Stimulated activated effector memory CD8-positive, alpha-beta T cell treated with anti-CD3 and anti-CD28 coated beads, Interleukin-12 subunit alpha, Interleukin-12 subunit beta, amount 100 ng/mL, for 72 hours (primary cell): ENCODE data around the gene PNPLA1.

Source experiments
- ATAC-seq: fragments of 150-1000 bp; cut with Tn5 transposase; 2 replicates; pipeline ENCODE4 v1.10.0; 2021
- DNase-seq, 2 donors: peaks; one replicate each; pipeline ENCODE4 v3.0.0; 2021 to 2022; ENCODE audit warnings: low spot score in 2 of 2
- H3K27ac Mint-ChIP-seq: one replicate; pipeline ENCODE4 v1.8.0; 2022; ENCODE audit warnings: mild to moderate bottlenecking, mixed read lengths
- H3K36me3 Mint-ChIP-seq: one replicate; pipeline ENCODE4 v1.8.0; 2022; ENCODE audit warnings: mild to moderate bottlenecking, mixed read lengths
- H3K4me1 Mint-ChIP-seq: one replicate; pipeline ENCODE4 v1.8.0; 2022; ENCODE audit warnings: mixed read lengths
- H3K4me3 Mint-ChIP-seq: one replicate; pipeline ENCODE4 v1.8.0; 2022; ENCODE audit warnings: mild to moderate bottlenecking, mixed read lengths
- H3K9me3 Mint-ChIP-seq: one replicate; pipeline ENCODE4 v1.8.0; 2022; ENCODE audit warnings: mixed read lengths

PNPLA1 gene

DNA sequence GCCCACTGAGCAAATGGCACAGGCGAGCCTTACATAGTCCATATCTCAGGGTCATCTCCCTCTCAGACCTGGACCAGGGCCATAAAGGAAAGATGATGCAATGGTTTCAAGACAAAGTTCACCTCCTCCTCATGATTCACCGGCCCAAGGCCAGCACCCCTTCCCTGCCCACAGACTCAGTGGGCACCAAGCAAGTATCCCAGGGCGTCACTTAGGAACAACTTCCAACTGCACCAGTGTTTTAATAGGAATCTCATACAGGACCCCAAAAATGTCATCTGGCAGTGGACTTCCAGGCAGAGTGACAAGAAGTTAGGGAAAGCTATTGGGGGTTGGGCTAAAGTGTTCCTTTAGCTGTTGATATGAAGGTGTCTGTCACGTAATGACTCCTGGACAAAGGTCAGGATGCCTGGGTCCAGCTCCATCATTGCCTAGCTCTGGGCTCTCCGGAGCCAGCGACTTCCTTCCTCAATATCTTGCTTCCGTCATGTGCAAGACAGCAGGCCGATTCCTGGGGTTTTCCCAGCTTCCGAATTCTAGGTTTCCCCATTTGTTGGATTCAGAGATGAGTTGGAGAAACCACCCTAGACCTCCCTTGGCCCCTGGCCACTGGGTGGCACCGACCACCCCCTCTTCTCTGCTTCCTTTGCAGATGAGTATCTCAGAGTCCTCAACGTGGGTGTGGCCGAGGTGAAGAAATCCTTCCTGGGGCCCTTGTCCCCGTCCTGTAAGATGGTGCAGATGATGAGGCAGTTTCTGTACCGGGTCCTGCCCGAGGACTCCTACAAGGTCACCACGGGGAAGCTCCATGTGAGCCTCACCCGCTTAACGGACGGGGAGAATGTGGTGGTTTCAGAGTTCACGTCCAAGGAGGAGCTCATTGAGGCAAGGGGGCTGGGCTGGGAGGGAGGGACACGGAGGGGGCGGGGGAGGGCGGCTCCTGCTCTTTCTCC is 21.1 kb downstream of the PNPLA1 start:
- Mint-ChIP-seq H3K36me3 (no peaks in the 10 kb centered on the region), H3K9me3 (no peaks in the 10 kb centered on the region), H3K4me1 (peaks cover 21% of the 10 kb centered on the region), H3K27ac (no peak overlapping the region), H3K4me3 (no peak overlapping the region)
- no peak for DNase-seq
- ATAC-seq: no peak

GRCh38 chr6:36292170-36292569 is 22.3 kb downstream of the PNPLA1 start:
- no peak overlapping the region for H3K27ac Mint-ChIP-seq
- no peak overlapping the region for H3K4me3 Mint-ChIP-seq
- DNase-seq (no peak), ATAC-seq (no peak)
- H3K9me3 Mint-ChIP-seq: no peaks in the 10 kb centered on the region
- H3K4me1 Mint-ChIP-seq: peaks cover 21% of the 10 kb centered on the region
- H3K36me3 Mint-ChIP-seq: no peaks in the 10 kb centered on the region

DNA sequence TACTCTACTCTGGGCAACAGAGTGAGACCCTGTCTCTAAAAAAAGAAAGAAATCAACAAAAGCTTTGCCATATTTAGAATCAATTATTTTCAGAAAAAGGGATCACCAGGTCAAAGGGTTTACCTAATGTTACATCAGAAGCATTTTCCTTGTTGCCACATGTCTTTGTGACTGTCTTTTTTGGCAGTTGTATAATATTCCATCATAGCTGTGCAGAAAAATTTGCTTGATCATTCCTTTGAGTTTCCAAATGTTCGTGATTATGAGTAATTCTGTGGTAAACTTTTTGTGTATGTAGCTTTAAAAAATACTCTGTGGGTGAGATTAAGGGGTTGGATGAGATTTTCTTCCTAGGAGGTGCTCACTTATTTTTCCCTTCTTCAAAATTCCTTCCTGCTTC is 26.4 kb downstream of the PNPLA1 start:
- H3K27ac Mint-ChIP-seq: no peak overlapping the region
- H3K9me3 Mint-ChIP-seq: no peaks in the 10 kb centered on the region
- no peak overlapping the region for H3K4me3 Mint-ChIP-seq
- ATAC-seq (no peak), DNase-seq (no peak)
- H3K4me1 Mint-ChIP-seq: peaks cover 5% of the 10 kb centered on the region
- peaks cover 5% of the 10 kb centered on the region for H3K36me3 Mint-ChIP-seq

GRCh38 chr6:36297051-36297450 is 27.2 kb downstream of the PNPLA1 start:
- Mint-ChIP-seq H3K27ac (no peak overlapping the region), H3K36me3 (peaks cover 5% of the 10 kb centered on the region), H3K4me3 (no peak overlapping the region), H3K4me1 (peaks cover under 1% of the 10 kb centered on the region), H3K9me3 (no peaks in the 10 kb centered on the region)
- DNase-seq (no peak), ATAC-seq (no peak)

DNA sequence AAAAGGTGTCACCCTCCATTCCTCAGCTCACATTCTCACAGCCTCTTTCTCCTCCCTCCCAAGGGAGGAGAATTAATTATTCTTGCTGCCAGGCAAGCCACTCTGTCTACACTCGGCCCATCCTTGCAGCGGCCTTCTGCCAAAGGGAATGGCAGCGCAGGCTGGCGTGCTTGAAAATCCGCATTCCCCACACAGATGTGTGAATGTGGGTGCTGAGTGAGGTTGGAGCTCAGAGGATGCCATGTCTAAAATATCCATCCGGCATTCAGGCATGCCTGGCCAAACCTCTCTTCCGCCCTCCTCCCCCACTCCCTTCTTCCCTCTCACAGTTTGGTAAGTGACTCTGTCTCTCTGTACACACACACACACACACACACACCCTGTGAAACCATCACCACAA is 27.7 kb downstream of the PNPLA1 start:
- H3K27ac Mint-ChIP-seq: no peak overlapping the region
- peaks cover 5% of the 10 kb centered on the region for H3K36me3 Mint-ChIP-seq
- H3K9me3 Mint-ChIP-seq: no peaks in the 10 kb centered on the region
- DNase-seq: no peak
- no peak overlapping the region for H3K4me3 Mint-ChIP-seq
- peaks cover 5% of the 10 kb centered on the region for H3K4me1 Mint-ChIP-seq
- ATAC-seq: no peak

- ATAC-seq (no peak), DNase-seq (no peak)
- Mint-ChIP-seq H3K9me3 (no peaks in the 10 kb centered on the region), H3K27ac (no peak overlapping the region), H3K4me1 (peaks cover 6% of the 10 kb centered on the region), H3K36me3 (peaks cover 5% of the 10 kb centered on the region), H3K4me3 (no peak overlapping the region)
These were observed 28.2 kb downstream of the PNPLA1 start for GRCh38 chr6:36298027-36298426.

- peaks cover 5% of the 10 kb centered on the region for H3K36me3 Mint-ChIP-seq
- H3K9me3 Mint-ChIP-seq: no peaks in the 10 kb centered on the region
- peaks cover 6% of the 10 kb centered on the region for H3K4me1 Mint-ChIP-seq
- ATAC-seq: no peak
- H3K4me3 Mint-ChIP-seq: no peak overlapping the region
- no peak overlapping the region for H3K27ac Mint-ChIP-seq
- no peak for DNase-seq
These were observed 31.3 kb downstream of the PNPLA1 start for GRCh38 chr6:36301085-36301658.

DNA sequence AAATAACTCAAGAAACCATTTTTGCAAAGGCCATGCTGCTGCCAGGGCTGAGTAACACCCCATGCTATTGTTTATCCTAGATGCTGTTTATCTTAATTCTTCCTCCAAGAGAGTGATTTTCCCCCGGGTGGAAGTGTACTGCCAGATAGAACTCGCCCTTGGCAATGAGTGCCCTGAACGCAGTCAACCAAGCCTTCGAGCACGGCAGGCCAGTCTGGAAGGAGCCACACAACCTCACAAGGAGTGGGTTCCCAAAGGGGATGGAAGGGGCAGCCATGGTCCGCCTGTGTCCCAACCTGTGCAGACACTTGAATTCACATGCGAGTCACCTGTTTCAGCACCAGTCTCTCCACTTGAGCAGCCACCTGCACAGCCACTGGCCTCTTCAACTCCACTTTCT is 31.9 kb downstream of the PNPLA1 start:
- Mint-ChIP-seq H3K27ac (no peak overlapping the region), H3K36me3 (peaks cover 5% of the 10 kb centered on the region)

DNA sequence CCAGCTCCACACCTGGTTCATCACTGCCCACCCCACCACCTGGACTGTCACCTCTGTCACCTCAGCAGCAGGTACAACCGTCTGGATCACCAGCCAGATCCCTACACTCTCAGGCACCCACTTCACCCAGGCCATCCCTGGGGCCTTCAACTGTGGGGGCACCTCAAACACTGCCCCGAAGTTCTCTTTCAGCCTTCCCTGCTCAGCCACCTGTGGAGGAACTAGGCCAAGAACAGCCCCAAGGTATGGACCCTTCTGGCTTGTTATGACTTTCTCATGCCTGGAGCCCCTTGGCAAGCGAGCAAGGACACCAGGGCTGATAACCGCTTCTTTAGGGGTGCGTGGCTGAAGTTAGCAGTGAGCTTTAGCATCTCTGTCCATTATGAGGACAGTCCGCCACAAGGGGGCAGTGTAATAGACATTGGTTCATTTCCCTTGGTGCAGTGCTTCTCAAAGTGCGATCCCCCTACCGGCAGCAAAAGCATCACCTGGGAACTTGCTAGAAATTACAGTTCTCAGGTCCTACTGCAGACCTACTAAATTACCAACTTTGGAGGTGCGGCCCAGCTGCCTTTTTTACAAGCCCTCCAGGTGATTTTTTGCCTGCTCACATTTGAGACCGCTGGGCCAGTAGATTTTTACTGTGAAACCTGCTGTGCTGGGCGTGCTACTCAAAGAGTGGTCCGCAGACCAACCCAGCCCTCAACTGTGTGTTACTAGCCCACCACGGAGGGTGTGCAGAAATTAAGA is 32.5 kb downstream of the PNPLA1 start:
- peaks cover 5% of the 10 kb centered on the region for H3K36me3 Mint-ChIP-seq
- H3K9me3 Mint-ChIP-seq: no peaks in the 10 kb centered on the region
- peak; percentile 94 to 96 for DNase-seq
- peaks cover 6% of the 10 kb centered on the region for H3K4me1 Mint-ChIP-seq
- ATAC-seq: peak; percentile 97
- no peak overlapping the region for H3K27ac Mint-ChIP-seq
- H3K4me3 Mint-ChIP-seq: no peak overlapping the region

More for the DNA sequence above, 31.9 kb downstream of the PNPLA1 start:
- Mint-ChIP-seq H3K4me3 (no peak overlapping the region), H3K9me3 (no peaks in the 10 kb centered on the region), H3K4me1 (peaks cover 6% of the 10 kb centered on the region)
- no peak for ATAC-seq
- DNase-seq: no peak

GRCh38 chr6:36305885-36306284 is 36.0 kb downstream of the PNPLA1 start:
- Mint-ChIP-seq H3K36me3 (no peaks in the 10 kb centered on the region), H3K4me1 (peaks cover 12% of the 10 kb centered on the region), H3K4me3 (no peak overlapping the region), H3K9me3 (no peaks in the 10 kb centered on the region), H3K27ac (no peak overlapping the region)
- DNase-seq (no peak), ATAC-seq (no peak)

- DNase-seq: no peak
- no peak for ATAC-seq
- no peak overlapping the region for H3K4me3 Mint-ChIP-seq
- peaks cover 12% of the 10 kb centered on the region for H3K4me1 Mint-ChIP-seq
- H3K27ac Mint-ChIP-seq: no peak overlapping the region
- no peaks in the 10 kb centered on the region for H3K36me3 Mint-ChIP-seq
- no peaks in the 10 kb centered on the region for H3K9me3 Mint-ChIP-seq
These were observed 36.5 kb downstream of the PNPLA1 start for GRCh38 chr6:36306375-36306774.

- no peak for ATAC-seq
- H3K4me1 Mint-ChIP-seq: peaks cover 6% of the 10 kb centered on the region
These were observed 38.7 kb downstream of the PNPLA1 start for GRCh38 chr6:36308514-36308913.

DNA sequence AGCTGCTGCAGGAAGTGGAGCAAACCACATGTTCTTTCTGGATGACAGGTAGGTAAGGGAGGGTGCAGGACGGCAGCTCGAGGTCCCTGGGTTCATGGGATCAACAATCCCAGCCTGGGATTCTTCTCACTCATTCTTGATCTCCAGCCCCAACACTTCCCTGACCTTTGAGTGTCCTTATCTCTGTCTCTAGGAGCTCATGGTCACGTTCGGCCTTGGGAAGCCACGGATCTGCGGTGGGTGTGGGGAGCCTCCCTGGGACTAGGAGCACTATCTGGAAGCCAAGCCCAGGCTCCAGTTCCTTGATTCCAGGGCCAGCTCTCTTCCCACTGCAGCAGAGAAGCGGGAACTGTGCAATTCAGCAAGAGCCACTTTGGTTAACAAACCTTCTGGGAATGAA is 39.3 kb downstream of the PNPLA1 start:
- ATAC-seq (no peak), DNase-seq (no peak)
- Mint-ChIP-seq H3K36me3 (no peaks in the 10 kb centered on the region), H3K4me1 (peaks cover 10% of the 10 kb centered on the region), H3K9me3 (no peaks in the 10 kb centered on the region), H3K4me3 (no peak overlapping the region), H3K27ac (no peak overlapping the region)

More at GRCh38 chr6:36308514-36308913, 38.7 kb downstream of the PNPLA1 start:
- Mint-ChIP-seq H3K4me3 (no peak overlapping the region), H3K27ac (no peak overlapping the region), H3K9me3 (no peaks in the 10 kb centered on the region), H3K36me3 (no peaks in the 10 kb centered on the region)
- no peak for DNase-seq

DNA sequence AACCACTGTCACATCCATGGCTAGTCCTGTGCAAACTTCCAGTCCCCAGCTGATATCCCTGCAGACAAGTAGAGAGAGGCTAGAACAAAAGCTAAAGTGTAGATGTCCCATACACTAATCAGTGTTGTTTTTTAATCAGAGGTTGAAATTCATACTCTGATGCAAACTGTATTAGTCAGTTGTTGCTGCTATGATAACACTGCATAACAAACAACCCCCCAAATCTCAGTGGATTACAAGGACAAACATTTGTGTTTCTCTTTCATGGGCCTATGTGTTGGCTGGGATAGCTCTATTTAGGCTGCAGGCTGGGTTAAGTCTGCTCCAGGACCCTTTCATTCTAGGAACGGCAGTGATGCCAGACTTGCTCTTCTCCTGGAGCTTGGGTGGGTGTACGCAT is 40.0 kb downstream of the PNPLA1 start:
- Mint-ChIP-seq H3K27ac (no peak overlapping the region), H3K4me1 (peaks cover 14% of the 10 kb centered on the region), H3K36me3 (no peaks in the 10 kb centered on the region), H3K4me3 (no peak overlapping the region), H3K9me3 (no peaks in the 10 kb centered on the region)
- DNase-seq (no peak), ATAC-seq (no peak)

DNA sequence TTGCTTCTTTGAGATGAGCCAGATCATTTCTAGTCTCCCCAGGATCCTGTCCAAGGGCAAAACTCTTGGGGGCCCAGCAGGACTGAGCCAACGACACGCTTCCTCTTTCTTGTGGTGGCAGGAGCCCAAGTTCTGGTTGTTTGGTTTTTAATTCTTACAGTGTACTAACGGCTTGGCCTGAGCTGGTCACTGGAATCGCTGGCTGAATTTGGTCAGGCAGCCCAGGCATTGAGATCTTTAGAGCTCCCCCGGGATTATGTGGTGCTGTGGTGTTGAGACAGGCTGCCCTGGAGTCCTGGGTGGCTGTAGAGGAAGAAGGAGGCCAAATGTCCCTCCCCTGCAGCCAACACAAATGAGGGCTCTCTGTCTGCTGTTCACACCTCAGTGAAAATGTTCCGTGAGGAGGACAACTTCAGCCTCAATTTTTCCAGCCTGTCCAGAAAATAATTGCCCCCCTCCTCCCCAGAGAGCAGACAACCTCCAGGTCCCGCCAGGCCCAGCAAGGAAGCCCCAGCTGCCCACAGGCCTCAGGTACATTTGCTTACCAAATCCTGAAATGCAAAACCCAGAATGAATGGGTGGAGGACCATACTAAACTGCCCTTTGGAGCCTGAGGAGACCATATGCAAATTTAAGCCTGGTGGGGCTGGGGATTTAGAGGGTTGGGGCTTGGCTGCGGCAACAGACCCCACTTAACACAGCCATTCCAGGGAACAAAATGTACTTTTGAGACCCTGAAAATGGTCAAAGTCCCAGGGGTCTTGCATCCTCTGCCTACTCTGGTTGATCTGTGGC is 43.2 kb downstream of the PNPLA1 start:
- H3K36me3 Mint-ChIP-seq: no peaks in the 10 kb centered on the region
- no peaks in the 10 kb centered on the region for H3K9me3 Mint-ChIP-seq
- H3K4me3 Mint-ChIP-seq: no peak overlapping the region
- ATAC-seq (no peak), DNase-seq (no peak)
- peaks cover 14% of the 10 kb centered on the region for H3K4me1 Mint-ChIP-seq
- H3K27ac Mint-ChIP-seq: no peak overlapping the region
